HepG2 (cell line): Measurements from ENCODE around the gene TUBA4B. TPM values are rescaled to one million over a fixed set of nuclear protein-coding genes. Genes with fewer than 3 reads are reported as not detected.

Experiments used
- BCL6 ChIP-seq: IDR thresholded peaks from 2 replicates; pipeline ENCODE4 v1.6.1; 2016; ENCODE audit warnings: missing genetic modification reagents, missing compliant biosample characterization
- DPF2 ChIP-seq: sonication (generic); formaldehyde crosslinking; IDR thresholded peaks from 2 replicates; pipeline ENCODE4 v1.4.0; 2020; ENCODE audit warnings: mild to moderate bottlenecking, low read depth, missing genetic modification reagents, borderline replicate concordance
- GZF1 ChIP-seq: sonication (generic); formaldehyde crosslinking; IDR thresholded peaks from 2 replicates; pipeline ENCODE4 v1.5.1; 2020; ENCODE audit warnings: mild to moderate bottlenecking, missing genetic modification reagents
- HIC2 ChIP-seq: sonication (generic); formaldehyde crosslinking; IDR thresholded peaks from 2 replicates; pipeline ENCODE4 v1.9.0; 2022; ENCODE audit warnings: low read depth, missing genetic modification reagents
- KLF15 ChIP-seq: sonication (generic); formaldehyde crosslinking; IDR thresholded peaks from 2 replicates; pipeline ENCODE4 v1.8.1; 2023; ENCODE audit warnings: borderline replicate concordance, mild to moderate bottlenecking, inconsistent platforms, missing genetic modification reagents, mixed read lengths
- MATR3 ChIP-seq: sonication (generic); formaldehyde crosslinking; IDR thresholded peaks from 2 replicates; pipeline ENCODE4 v1.4.0; 2020; ENCODE audit warnings: missing genetic modification reagents
- NFRKB ChIP-seq: fragments of 450-650 bp; IDR thresholded peaks from 2 replicates; pipeline ENCODE4 v1.6.1; 2017
- NKX3-1 ChIP-seq: sonication (generic); formaldehyde crosslinking; IDR thresholded peaks from 2 replicates; pipeline ENCODE4 v1.5.0; 2020; ENCODE audit warnings: missing genetic modification reagents
- SMC3 ChIP-seq: IDR thresholded peaks from 2 replicates; pipeline ENCODE4 v1.6.1; 2011; ENCODE audit warnings: low read length, improper control_type of control experiment
- TFE3 ChIP-seq: IDR thresholded peaks from 2 replicates; pipeline ENCODE4 v1.6.1; 2016
- XRCC5 ChIP-seq: fragments of 200-400 bp; formaldehyde crosslinking; optimal IDR thresholded peaks from 2 replicates; pipeline ENCODE3; 2017; ENCODE audit warnings: mild to moderate bottlenecking, low read length
- ZMAT3 ChIP-seq: sonication (generic); formaldehyde crosslinking; conservative IDR thresholded peaks from 2 replicates; pipeline ENCODE4 v1.7.0; 2021; ENCODE audit warnings: missing genetic modification reagents
- ZNF251 ChIP-seq: sonication (generic); formaldehyde crosslinking; IDR thresholded peaks from 2 replicates; pipeline ENCODE4 v1.9.0; 2021; ENCODE audit warnings: mild to moderate bottlenecking, missing genetic modification reagents
- ZNF703 ChIP-seq: sonication (generic); formaldehyde crosslinking; IDR thresholded peaks from 2 replicates; pipeline ENCODE4 v1.5.1; 2020; ENCODE audit warnings: missing genetic modification reagents, mild to moderate bottlenecking, moderate library complexity, borderline replicate concordance
- ZNF841 ChIP-seq: sonication (generic); formaldehyde crosslinking; IDR thresholded peaks from 2 replicates; pipeline ENCODE4 v1.8.1; 2023; ENCODE audit warnings: missing genetic modification reagents, borderline replicate concordance
- ZNF878 ChIP-seq: sonication (generic); formaldehyde crosslinking; IDR thresholded peaks from 2 replicates; pipeline ENCODE4 v1.8.1; 2023; ENCODE audit warnings: mild to moderate bottlenecking, missing genetic modification reagents, moderate library complexity
- ZSCAN31 ChIP-seq: sonication (generic); formaldehyde crosslinking; IDR thresholded peaks from 2 replicates; pipeline ENCODE4 v1.5.0; 2020; ENCODE audit warnings: low read depth, mild to moderate bottlenecking, missing genetic modification reagents
- polyA plus RNA-seq, 8 experiments: library from polyadenylated mRNA; depleted of rRNA in 3 of 8; stranded (reverse) in 7 of 8; unstranded in 1 of 8; fragments of >200 nt; fragmentation: Illumina TruSeq in 4 of 8; extraction: Trizol in 4 of 8; gene quantifications; 2 replicates each; pipeline versions ENCODE4 v1.2.1 to v1.2.3, GENCODE V29; 2011 to 2016; ENCODE audit warnings: low read depth in 4 of 8, missing spikeins in 1 of 8, mixed read lengths in 1 of 8; ENCODE audit not compliant: insufficient read depth in 1 of 8
- total RNA-seq, 5 experiments: library from RNA; depleted of rRNA; stranded (reverse); fragments of >200 nt; fragmentation: Illumina TruSeq; extraction: Trizol; gene quantifications; 2 replicates each; pipeline ENCODE4 v1.2.3, GENCODE V29; 2016; ENCODE audit warnings: low read depth in 1 of 5
- TF ChIP-seq, protein P1 (sequence below): IDR thresholded peaks from 2 replicates; pipeline ENCODE4 v1.6.1; 2012; ENCODE audit warnings: low read length, improper control_type of control experiment
- TF ChIP-seq, protein P2 (sequence below): IDR thresholded peaks from 2 replicates; pipeline ENCODE4 v1.6.1; 2016; ENCODE audit warnings: missing compliant biosample characterization, missing genetic modification reagents, borderline replicate concordance
- TF ChIP-seq, protein P3 (sequence below): sonication (generic); formaldehyde crosslinking; conservative IDR thresholded peaks from 2 replicates; pipeline ENCODE4 v1.4.0; 2020; ENCODE audit warnings: mild to moderate bottlenecking, missing genetic modification reagents, moderate library complexity

Gene TUBA4B
- total and polyA plus RNA-seq, 2 of the 13 experiments (the other 11 are each of a cell fraction or from before 2014, with no cell fraction given), result 0.18 to 0.22 TPM

DNA sequence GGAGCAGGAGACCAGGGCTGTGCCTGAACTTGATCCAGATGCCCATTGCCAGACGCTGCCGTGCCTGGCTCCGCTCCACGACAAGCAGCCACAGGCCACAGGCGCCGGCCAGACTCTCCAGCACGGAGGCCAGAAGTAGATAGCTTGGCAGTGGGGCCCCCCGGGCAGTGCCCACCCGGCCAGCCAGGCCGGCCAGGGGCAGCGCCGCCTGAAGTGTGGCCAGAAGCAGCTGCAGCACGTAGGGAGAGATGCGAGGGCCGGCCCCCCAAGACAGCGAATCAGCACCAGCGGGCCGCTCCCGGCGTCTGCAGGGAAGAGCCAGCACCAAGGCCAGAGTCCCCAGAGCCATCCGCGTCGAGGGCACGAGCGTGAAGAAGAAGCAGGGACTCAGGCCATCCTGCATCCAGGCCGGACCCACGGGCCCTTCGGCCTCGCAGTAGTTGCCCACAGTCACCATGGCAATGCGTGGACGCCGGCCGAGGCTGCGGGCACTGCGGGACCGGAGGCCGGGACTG, 34.8 kb upstream of the TUBA4B start (continued):
- TF ChIP-seq, protein P1, sequence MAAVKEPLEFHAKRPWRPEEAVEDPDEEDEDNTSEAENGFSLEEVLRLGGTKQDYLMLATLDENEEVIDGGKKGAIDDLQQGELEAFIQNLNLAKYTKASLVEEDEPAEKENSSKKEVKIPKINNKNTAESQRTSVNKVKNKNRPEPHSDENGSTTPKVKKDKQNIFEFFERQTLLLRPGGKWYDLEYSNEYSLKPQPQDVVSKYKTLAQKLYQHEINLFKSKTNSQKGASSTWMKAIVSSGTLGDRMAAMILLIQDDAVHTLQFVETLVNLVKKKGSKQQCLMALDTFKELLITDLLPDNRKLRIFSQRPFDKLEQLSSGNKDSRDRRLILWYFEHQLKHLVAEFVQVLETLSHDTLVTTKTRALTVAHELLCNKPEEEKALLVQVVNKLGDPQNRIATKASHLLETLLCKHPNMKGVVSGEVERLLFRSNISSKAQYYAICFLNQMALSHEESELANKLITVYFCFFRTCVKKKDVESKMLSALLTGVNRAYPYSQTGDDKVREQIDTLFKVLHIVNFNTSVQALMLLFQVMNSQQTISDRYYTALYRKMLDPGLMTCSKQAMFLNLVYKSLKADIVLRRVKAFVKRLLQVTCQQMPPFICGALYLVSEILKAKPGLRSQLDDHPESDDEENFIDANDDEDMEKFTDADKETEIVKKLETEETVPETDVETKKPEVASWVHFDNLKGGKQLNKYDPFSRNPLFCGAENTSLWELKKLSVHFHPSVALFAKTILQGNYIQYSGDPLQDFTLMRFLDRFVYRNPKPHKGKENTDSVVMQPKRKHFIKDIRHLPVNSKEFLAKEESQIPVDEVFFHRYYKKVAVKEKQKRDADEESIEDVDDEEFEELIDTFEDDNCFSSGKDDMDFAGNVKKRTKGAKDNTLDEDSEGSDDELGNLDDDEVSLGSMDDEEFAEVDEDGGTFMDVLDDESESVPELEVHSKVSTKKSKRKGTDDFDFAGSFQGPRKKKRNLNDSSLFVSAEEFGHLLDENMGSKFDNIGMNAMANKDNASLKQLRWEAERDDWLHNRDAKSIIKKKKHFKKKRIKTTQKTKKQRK, result no peak
- TF ChIP-seq HIC2 (peak; percentile 35; the same call in 1 of the 2 replicates), MATR3 (CRISPR knock-in tag) (no peak), SMC3 (no peak), ZNF251 (CRISPR knock-in tag) (no peak), NKX3-1 (CRISPR knock-in tag) (no peak), ZMAT3 (CRISPR knock-in tag) (no peak), BCL6 (CRISPR knock-in tag) (no peak), ZNF703 (CRISPR knock-in tag) (no peak), ZNF841 (CRISPR knock-in tag) (peak; percentile 66; the same call in 1 of the 2 replicates), KLF15 (CRISPR knock-in tag) (no peak), ZSCAN31 (CRISPR knock-in tag) (no peak), DPF2 (CRISPR knock-in tag) (no peak), TFE3 (CRISPR knock-in tag) (no peak), XRCC5 (no peak), GZF1 (CRISPR knock-in tag) (no peak), NFRKB (no peak), ZNF878 (CRISPR knock-in tag) (no peak)
- TF ChIP-seq, protein P2, sequence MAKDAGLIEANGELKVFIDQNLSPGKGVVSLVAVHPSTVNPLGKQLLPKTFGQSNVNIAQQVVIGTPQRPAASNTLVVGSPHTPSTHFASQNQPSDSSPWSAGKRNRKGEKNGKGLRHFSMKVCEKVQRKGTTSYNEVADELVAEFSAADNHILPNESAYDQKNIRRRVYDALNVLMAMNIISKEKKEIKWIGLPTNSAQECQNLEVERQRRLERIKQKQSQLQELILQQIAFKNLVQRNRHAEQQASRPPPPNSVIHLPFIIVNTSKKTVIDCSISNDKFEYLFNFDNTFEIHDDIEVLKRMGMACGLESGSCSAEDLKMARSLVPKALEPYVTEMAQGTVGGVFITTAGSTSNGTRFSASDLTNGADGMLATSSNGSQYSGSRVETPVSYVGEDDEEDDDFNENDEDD (CRISPR knock-in tag), result no peak
- TF ChIP-seq, protein P3, sequence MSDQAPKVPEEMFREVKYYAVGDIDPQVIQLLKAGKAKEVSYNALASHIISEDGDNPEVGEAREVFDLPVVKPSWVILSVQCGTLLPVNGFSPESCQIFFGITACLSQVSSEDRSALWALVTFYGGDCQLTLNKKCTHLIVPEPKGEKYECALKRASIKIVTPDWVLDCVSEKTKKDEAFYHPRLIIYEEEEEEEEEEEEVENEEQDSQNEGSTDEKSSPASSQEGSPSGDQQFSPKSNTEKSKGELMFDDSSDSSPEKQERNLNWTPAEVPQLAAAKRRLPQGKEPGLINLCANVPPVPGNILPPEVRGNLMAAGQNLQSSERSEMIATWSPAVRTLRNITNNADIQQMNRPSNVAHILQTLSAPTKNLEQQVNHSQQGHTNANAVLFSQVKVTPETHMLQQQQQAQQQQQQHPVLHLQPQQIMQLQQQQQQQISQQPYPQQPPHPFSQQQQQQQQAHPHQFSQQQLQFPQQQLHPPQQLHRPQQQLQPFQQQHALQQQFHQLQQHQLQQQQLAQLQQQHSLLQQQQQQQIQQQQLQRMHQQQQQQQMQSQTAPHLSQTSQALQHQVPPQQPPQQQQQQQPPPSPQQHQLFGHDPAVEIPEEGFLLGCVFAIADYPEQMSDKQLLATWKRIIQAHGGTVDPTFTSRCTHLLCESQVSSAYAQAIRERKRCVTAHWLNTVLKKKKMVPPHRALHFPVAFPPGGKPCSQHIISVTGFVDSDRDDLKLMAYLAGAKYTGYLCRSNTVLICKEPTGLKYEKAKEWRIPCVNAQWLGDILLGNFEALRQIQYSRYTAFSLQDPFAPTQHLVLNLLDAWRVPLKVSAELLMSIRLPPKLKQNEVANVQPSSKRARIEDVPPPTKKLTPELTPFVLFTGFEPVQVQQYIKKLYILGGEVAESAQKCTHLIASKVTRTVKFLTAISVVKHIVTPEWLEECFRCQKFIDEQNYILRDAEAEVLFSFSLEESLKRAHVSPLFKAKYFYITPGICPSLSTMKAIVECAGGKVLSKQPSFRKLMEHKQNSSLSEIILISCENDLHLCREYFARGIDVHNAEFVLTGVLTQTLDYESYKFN (CRISPR knock-in tag), result no peak
